ENCODE measurements around the gene NTRK3.

Gene NTRK3

GRCh38 chr15:88243895-88244787, 12.4 kb downstream of the NTRK3 start:
- H3K27me3 Mint-ChIP-seq: peaks cover 11% of the 10 kb centered on the region
- no peaks in the 10 kb centered on the region for H3K36me3 Mint-ChIP-seq
- H3K9me3 Mint-ChIP-seq: no peaks in the 10 kb centered on the region
- peaks cover 10% of the 10 kb centered on the region for H3K4me1 Mint-ChIP-seq
- no peak overlapping the region for H3K27ac Mint-ChIP-seq
- no peak overlapping the region for H3K4me3 Mint-ChIP-seq

- no peak overlapping the region for H3K4me3 Mint-ChIP-seq
- H3K4me1 Mint-ChIP-seq: peaks cover 10% of the 10 kb centered on the region
- H3K36me3 Mint-ChIP-seq: no peaks in the 10 kb centered on the region
- H3K27ac Mint-ChIP-seq: no peak overlapping the region
- peaks cover 11% of the 10 kb centered on the region for H3K27me3 Mint-ChIP-seq
- H3K9me3 Mint-ChIP-seq: no peaks in the 10 kb centered on the region
Observed at GRCh38 chr15:88242586-88243555, 13.7 kb downstream of the NTRK3 start.

- H3K27ac Mint-ChIP-seq: no peak overlapping the region
Observed at GRCh38 chr15:88241461-88241860, 15.1 kb downstream of the NTRK3 start.

GRCh38 chr15:88241060-88241459, 15.5 kb downstream of the NTRK3 start:
- no peaks in the 10 kb centered on the region for H3K9me3 Mint-ChIP-seq
- no peak overlapping the region for H3K27ac Mint-ChIP-seq
- no peaks in the 10 kb centered on the region for H3K36me3 Mint-ChIP-seq
- H3K4me3 Mint-ChIP-seq: no peak overlapping the region
- no peaks in the 10 kb centered on the region for H3K4me1 Mint-ChIP-seq
- peaks cover 9% of the 10 kb centered on the region for H3K27me3 Mint-ChIP-seq

More at GRCh38 chr15:88241461-88241860, 15.1 kb downstream of the NTRK3 start:
- no peaks in the 10 kb centered on the region for H3K9me3 Mint-ChIP-seq
- no peaks in the 10 kb centered on the region for H3K36me3 Mint-ChIP-seq
- H3K27me3 Mint-ChIP-seq: peaks cover 9% of the 10 kb centered on the region
- H3K4me3 Mint-ChIP-seq: no peak overlapping the region
- H3K4me1 Mint-ChIP-seq: peaks cover 1% of the 10 kb centered on the region

DNA sequence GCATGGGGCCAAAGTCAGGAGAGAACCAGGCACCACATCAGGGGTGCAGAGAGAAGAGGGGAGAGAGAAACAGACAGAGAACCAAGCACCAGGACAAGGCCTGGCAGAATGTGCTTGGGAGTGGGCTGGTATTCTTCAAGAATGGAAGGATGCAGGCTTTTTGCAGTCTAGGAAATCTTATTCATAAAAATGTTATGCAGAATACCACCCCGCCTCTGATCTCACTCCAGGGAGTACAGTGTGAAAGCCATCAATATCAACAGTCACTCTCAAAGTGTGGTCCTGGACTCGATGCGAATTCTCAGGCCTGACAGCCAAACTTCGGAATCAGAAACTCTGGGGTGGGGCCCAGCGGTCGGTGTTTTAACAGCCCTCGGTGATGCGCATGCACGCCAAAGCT, 16.9 kb downstream of the NTRK3 start:
- no peaks in the 10 kb centered on the region for H3K9me3 Mint-ChIP-seq
- no peak overlapping the region for H3K4me3 Mint-ChIP-seq
- H3K27ac Mint-ChIP-seq: no peak overlapping the region
- peaks cover 4% of the 10 kb centered on the region for H3K27me3 Mint-ChIP-seq
- H3K4me1 Mint-ChIP-seq: no peaks in the 10 kb centered on the region
- H3K36me3 Mint-ChIP-seq: no peaks in the 10 kb centered on the region

DNA sequence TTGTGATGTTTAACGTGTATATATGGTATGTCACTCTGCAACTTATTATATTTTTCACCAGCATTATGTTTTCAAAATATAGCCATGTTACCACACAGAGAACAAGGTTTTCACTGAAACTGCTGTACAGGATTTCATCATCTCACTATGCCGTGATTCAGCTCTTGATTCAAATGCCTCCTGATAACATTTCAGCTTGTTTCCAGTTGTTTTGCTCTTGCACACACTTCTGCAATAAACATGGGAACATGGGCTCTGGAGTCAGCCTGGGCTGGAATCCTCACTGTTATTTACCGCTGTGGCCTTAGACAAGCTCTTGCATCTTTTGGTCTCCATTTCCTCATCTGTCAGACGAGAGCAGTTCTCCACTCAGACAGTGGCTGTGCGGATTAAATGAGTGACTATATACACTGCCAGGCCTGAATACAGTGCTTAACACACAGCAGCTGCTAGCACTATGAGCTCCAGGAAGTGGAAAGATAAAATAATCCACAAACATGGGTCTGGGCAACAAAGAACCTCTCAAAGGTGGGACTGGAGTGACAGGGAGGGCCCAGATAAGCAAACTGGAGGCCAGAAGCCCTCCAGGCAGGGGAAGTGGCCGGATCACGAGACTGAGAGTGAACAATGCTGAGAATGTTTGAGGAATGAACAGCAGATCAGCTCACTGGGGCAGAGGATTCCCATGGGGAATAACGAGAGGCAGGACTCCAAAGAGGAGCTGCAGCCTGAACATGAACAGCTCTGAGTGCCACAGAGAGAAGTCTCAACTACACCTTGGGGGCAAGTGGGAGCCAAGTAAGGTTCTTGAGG, 17.7 kb downstream of the NTRK3 start:
- no peak overlapping the region for H3K27ac Mint-ChIP-seq
- no peaks in the 10 kb centered on the region for H3K9me3 Mint-ChIP-seq
- H3K27me3 Mint-ChIP-seq: peaks cover 3% of the 10 kb centered on the region
- no peaks in the 10 kb centered on the region for H3K4me1 Mint-ChIP-seq
- no peaks in the 10 kb centered on the region for H3K36me3 Mint-ChIP-seq
- H3K4me3 Mint-ChIP-seq: no peak overlapping the region

GRCh38 chr15:88234711-88235110, 21.8 kb downstream of the NTRK3 start:
- Mint-ChIP-seq H3K27ac (no peak overlapping the region), H3K4me3 (no peak overlapping the region), H3K36me3 (no peaks in the 10 kb centered on the region), H3K4me1 (no peaks in the 10 kb centered on the region), H3K9me3 (no peaks in the 10 kb centered on the region), H3K27me3 (peaks cover 3% of the 10 kb centered on the region)

DNA sequence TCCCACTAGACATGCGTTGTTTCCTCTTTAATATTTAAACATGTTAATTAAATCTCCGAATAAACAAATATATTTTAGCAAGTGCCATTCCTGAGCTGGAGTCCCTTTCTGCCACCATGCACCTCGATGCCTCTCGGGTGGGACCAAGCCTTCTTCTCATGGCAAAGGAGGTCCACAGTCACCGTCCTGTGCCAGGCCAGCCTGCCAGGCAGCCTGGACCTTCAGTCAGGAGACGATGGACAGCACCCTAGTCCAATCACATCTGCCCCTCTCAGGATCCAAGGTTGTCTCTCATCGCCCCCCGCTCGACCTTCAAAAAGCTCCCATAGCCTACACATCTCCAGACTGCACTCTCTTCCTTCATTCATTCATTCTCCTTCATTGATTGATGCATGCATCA, 22.6 kb downstream of the NTRK3 start:
- H3K36me3 Mint-ChIP-seq: no peaks in the 10 kb centered on the region
- H3K27ac Mint-ChIP-seq: no peak overlapping the region
- H3K4me3 Mint-ChIP-seq: no peak overlapping the region
- H3K4me1 Mint-ChIP-seq: no peaks in the 10 kb centered on the region
- H3K27me3 Mint-ChIP-seq: peaks cover 3% of the 10 kb centered on the region
- no peaks in the 10 kb centered on the region for H3K9me3 Mint-ChIP-seq

DNA sequence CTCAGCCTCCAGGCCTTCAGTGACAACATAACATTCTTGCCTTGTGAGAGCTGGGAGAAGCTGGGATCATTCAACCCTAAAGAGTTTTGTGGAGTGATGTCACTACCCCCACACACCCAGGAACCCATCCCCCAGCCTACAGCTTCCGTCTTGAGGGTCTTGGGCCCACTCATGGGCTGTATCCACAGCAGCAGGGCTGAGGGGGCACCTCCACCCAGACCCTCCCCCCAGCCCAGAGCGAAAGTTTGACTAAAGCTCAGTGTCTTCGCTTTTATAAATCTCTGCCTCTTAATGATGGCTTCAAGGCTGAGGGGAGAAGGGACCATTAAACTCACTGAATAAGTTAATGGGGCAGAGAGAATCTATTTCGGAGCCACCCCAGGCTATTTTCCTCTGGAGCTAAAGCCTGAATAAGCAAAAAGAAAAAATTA, 23.8 kb downstream of the NTRK3 start:
- H3K36me3 Mint-ChIP-seq: no peaks in the 10 kb centered on the region
- H3K27me3 Mint-ChIP-seq: peaks cover 3% of the 10 kb centered on the region
- H3K27ac Mint-ChIP-seq: no peak overlapping the region
- H3K4me3 Mint-ChIP-seq: no peak overlapping the region
- no peaks in the 10 kb centered on the region for H3K9me3 Mint-ChIP-seq
- no peaks in the 10 kb centered on the region for H3K4me1 Mint-ChIP-seq

DNA sequence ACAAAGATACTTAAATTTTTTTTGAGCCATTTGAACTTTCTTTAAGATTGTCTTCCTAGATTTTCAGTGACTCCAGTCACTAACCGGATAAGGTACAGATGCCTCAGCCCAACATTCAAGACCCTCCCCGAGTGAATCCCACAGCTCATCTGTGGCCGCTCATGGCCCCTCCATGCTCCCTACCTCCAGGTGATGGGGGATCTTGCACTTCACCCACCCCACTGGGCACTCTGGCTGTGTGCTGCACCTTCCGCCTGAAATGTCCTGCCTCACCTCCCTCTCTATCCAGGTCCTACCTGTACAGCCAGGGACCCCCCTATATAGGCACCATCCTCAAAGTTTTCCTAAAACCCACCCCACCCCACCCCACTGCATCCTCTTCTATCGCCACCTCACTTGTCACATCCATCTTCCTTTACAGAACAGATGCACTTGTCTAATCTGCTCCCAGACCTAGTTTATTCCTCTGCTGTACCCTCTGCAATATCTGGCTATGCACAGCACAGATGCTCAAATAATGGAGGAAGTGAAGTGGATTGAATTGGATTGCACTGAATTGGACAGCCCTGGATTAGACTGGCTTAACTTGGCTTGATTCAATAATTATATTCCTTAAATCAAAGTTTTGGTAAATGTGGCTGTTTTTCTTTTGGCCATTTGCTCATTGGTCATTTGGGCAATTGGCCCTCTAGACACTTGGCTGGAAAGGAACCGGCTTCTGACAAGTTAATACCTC, 24.5 kb downstream of the NTRK3 start:
- Mint-ChIP-seq H3K36me3 (no peaks in the 10 kb centered on the region), H3K4me1 (no peaks in the 10 kb centered on the region), H3K27me3 (peaks cover 3% of the 10 kb centered on the region), H3K9me3 (no peaks in the 10 kb centered on the region), H3K4me3 (no peak overlapping the region), H3K27ac (no peak overlapping the region)

- Mint-ChIP-seq H3K4me3 (no peak overlapping the region), H3K27me3 (peaks cover 1% of the 10 kb centered on the region), H3K4me1 (no peaks in the 10 kb centered on the region), H3K36me3 (no peaks in the 10 kb centered on the region), H3K9me3 (no peaks in the 10 kb centered on the region), H3K27ac (no peak overlapping the region)
Observed at GRCh38 chr15:88230823-88231222, 25.7 kb downstream of the NTRK3 start.

DNA sequence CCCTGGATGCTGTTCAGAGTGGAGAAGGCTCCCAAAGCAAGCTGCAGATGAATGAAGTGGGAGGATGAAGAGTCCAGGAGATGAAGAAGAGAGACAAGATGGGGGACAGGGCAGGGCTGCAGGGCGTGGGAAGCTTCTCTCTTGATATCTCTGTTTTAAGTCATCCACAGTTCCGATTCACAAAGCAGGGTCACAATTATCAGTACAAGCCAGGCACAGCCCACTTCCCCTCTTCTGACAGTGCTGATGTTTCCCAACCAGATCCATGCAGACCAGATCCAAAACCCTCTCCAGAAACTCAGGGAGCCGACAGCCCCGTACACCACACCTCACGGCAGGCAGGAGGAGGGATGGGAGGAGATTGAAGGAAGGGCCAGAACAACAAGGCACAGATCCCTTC, 31.1 kb downstream of the NTRK3 start:
- Mint-ChIP-seq H3K27me3 (peaks cover 3% of the 10 kb centered on the region), H3K4me1 (no peaks in the 10 kb centered on the region), H3K4me3 (no peak overlapping the region), H3K36me3 (no peaks in the 10 kb centered on the region), H3K9me3 (no peaks in the 10 kb centered on the region), H3K27ac (no peak overlapping the region)

GRCh38 chr15:88223084-88223483, 33.5 kb downstream of the NTRK3 start:
- Mint-ChIP-seq H3K9me3 (no peaks in the 10 kb centered on the region), H3K36me3 (no peaks in the 10 kb centered on the region), H3K4me1 (no peaks in the 10 kb centered on the region), H3K27me3 (peaks cover 3% of the 10 kb centered on the region), H3K4me3 (no peak overlapping the region), H3K27ac (no peak overlapping the region)

- no peaks in the 10 kb centered on the region for H3K4me1 Mint-ChIP-seq
Observed at GRCh38 chr15:88221836-88222235, 34.7 kb downstream of the NTRK3 start.

More at GRCh38 chr15:88221836-88222235, 34.7 kb downstream of the NTRK3 start:
- H3K36me3 Mint-ChIP-seq: no peaks in the 10 kb centered on the region
- H3K4me3 Mint-ChIP-seq: no peak overlapping the region
- H3K27me3 Mint-ChIP-seq: peaks cover 3% of the 10 kb centered on the region
- H3K27ac Mint-ChIP-seq: no peak overlapping the region
- H3K9me3 Mint-ChIP-seq: no peaks in the 10 kb centered on the region
